Right forelimb (tissue), 1 donor: Measurements from ENCODE around the gene DPH5.
A peak's percentile ranks its signal among the peaks of the same experiment; 100 is the strongest.
"Not testable (repeated sequence)": the region's sequence is repeated elsewhere in the genome, so short reads cannot be mapped to it uniquely, and the experiment has no call there.

Experiments
- DNase-seq: peaks from one replicate; pipeline ENCODE4 v3.0.0-alpha.2; 2018

DPH5 gene

GRCh38 chr1:101025657-101026429 lies at the start of gene DPH5:
Gene DPH5, minus strand, starts transcription at chr1:101025784. Its CDS starts 341 bp downstream, at chr1:101025443.
- peak; percentile 94 for DNase-seq

GRCh38 chr1:101073836-101074235 lies 48.3 kb upstream of the DPH5 start:
- no peak for DNase-seq

GRCh38 chr1:101071470-101071891 lies 45.9 kb upstream of the DPH5 start:
- no peak for DNase-seq

- no peak for DNase-seq
Observed at GRCh38 chr1:101069158-101069557, 43.6 kb upstream of the DPH5 start.

- not testable (repeated sequence) for DNase-seq
Observed at GRCh38 chr1:101066937-101067335, 41.4 kb upstream of the DPH5 start.

GRCh38 chr1:101066260-101066936 lies 40.8 kb upstream of the DPH5 start:
- DNase-seq = no peak

- DNase-seq = no peak
Observed at GRCh38 chr1:101065575-101065974, 40.0 kb upstream of the DPH5 start.

GRCh38 chr1:101064697-101065096 lies 39.1 kb upstream of the DPH5 start:
- no peak for DNase-seq

GRCh38 chr1:101060992-101061391 lies 35.4 kb upstream of the DPH5 start:
- DNase-seq = no peak

GRCh38 chr1:101059945-101060542 lies 34.5 kb upstream of the DPH5 start:
- no peak for DNase-seq

GRCh38 chr1:101055623-101056022 lies 30.0 kb upstream of the DPH5 start:
- no peak for DNase-seq

GRCh38 chr1:101051688-101052638 lies 26.4 kb upstream of the DPH5 start:
- no peak for DNase-seq

- no peak for DNase-seq
Observed at GRCh38 chr1:101050869-101051268, 25.3 kb upstream of the DPH5 start.

GRCh38 chr1:101044749-101045148 lies 19.2 kb upstream of the DPH5 start:
- DNase-seq = no peak

- no peak for DNase-seq
Observed at GRCh38 chr1:101044259-101044658, 18.7 kb upstream of the DPH5 start.

GRCh38 chr1:101043776-101044175 lies 18.2 kb upstream of the DPH5 start:
- DNase-seq = no peak

- no peak for DNase-seq
Observed at GRCh38 chr1:101041300-101041699, 15.7 kb upstream of the DPH5 start.

- no peak for DNase-seq
Observed at GRCh38 chr1:101040666-101041065, 15.1 kb upstream of the DPH5 start.

GRCh38 chr1:101039245-101039644 lies 13.7 kb upstream of the DPH5 start:
- no peak for DNase-seq

GRCh38 chr1:101037316-101037715 lies 11.7 kb upstream of the DPH5 start:
- no peak for DNase-seq

- no peak for DNase-seq
Observed at GRCh38 chr1:101033017-101033416, 7.4 kb upstream of the DPH5 start.

GRCh38 chr1:101032129-101032528 lies 6.5 kb upstream of the DPH5 start:
- DNase-seq = not testable (repeated sequence)

- no peak for DNase-seq
Observed at GRCh38 chr1:101030881-101031280, 5.3 kb upstream of the DPH5 start.
